Endothelial cell of umbilical vein (primary cell): ENCODE measurements around the gene NTSR1. TPM values are rescaled to one million over a fixed set of nuclear protein-coding genes. Genes with fewer than 3 reads are reported as not detected.

ENCODE experiments used
- BruUV-seq: library from RNA; stranded (reverse); fragments of 400-500 nt; replicated peaks from 2 replicates; lab custom pipeline; 2021; lab: Mats Ljungman, UMichigan
- CTCF ChIA-PET: fragments of 300-600, 350-600 bp; sonication (Branson Sonifier 250); formaldehyde crosslinking; loops from one replicate; lab custom pipeline; 2021; ENCODE audit warnings: antibody characterized with exemption, inconsistent platforms; lab: Charles Lee
- POLR2A ChIA-PET: fragments of 300-600, 350-600 bp; sonication (Branson Sonifier 250); formaldehyde crosslinking; loops from one replicate; lab custom pipeline; 2021; ENCODE audit warnings: antibody characterized with exemption, inconsistent platforms; lab: Charles Lee
- DNase-seq: peaks from one replicate; pipeline ENCODE4 v3.0.0-alpha.2; 2011; ENCODE audit warnings: low read depth, low spot score
- FAIRE-seq: peaks from 2 replicates; lab custom pipeline; 2011; peaks lifted over from hg19 to GRCh38; lab: Jason Lieb, UNC
- H2AFZ ChIP-seq: 2 replicates; pipeline ENCODE4 v1.6.0; 2012; ENCODE audit warnings: low read depth, low read length, control low read depth, inconsistent platforms
- H3K27ac ChIP-seq: 2 replicates; pipeline ENCODE4 v1.5.1; 2011; ENCODE audit warnings: low read depth, mild to moderate bottlenecking, control low read depth, low read length, moderate library complexity; ENCODE audit not compliant: insufficient read depth
- H3K27me3 ChIP-seq, 2 experiments: 2 replicates each; pipeline versions ENCODE4 v1.6.0 to v1.6.1; 2011; ENCODE audit warnings: low read length in 2 of 2, mixed read lengths in 1 of 2; ENCODE audit not compliant: control insufficient read depth in 2 of 2, insufficient read depth in 2 of 2
- H3K36me3 ChIP-seq, 2 experiments: 2 replicates in 1 of 2; 3 replicates in 1 of 2; pipeline ENCODE4 v1.5.1; 2011; ENCODE audit warnings: low read length in 2 of 2, mild to moderate bottlenecking in 1 of 2, moderate library complexity in 1 of 2; ENCODE audit not compliant: control insufficient read depth in 2 of 2, insufficient read depth in 2 of 2; ENCODE audit errors: extremely low read depth in 1 of 2
- H3K4me1 ChIP-seq: 3 replicates; pipeline ENCODE4 v1.5.1; 2011; ENCODE audit warnings: mild to moderate bottlenecking, low read length; ENCODE audit not compliant: control insufficient read depth, insufficient read depth; ENCODE audit errors: extremely low read depth
- H3K4me2 ChIP-seq: 2 replicates; pipeline ENCODE4 v1.6.1; 2011; ENCODE audit warnings: low read length, control low read depth, mixed read lengths; ENCODE audit not compliant: insufficient read depth
- H3K4me3 ChIP-seq, 3 experiments: fragments of 200-600 bp in 1 of 3; sonication (generic), shearing (Covaris generic) in 1 of 3; replicated peaks in 1 of 3; 2 replicates each; pipeline ENCODE4 v1.5.1; 2011 to 2016; ENCODE audit warnings: control low read depth in 3 of 3, low read length in 3 of 3, mild to moderate bottlenecking in 2 of 3, inconsistent platforms in 1 of 3, low read depth in 1 of 3, moderate library complexity in 1 of 3; ENCODE audit not compliant: insufficient read depth in 1 of 3
- H3K79me2 ChIP-seq: 2 replicates; pipeline ENCODE4 v1.6.0; 2012; ENCODE audit warnings: low read length, inconsistent platforms; ENCODE audit not compliant: control insufficient read depth, insufficient read depth
- H3K9ac ChIP-seq: replicated peaks from 2 replicates; pipeline ENCODE3; 2011; ENCODE audit warnings: low read length, control low read depth; ENCODE audit not compliant: insufficient read depth; ENCODE audit errors: extremely low read depth
- H3K9me1 ChIP-seq: replicated peaks from 3 replicates; pipeline ENCODE4 v1.6.0; 2011; ENCODE audit warnings: mild to moderate bottlenecking, low read length; ENCODE audit not compliant: control insufficient read depth, insufficient read depth; ENCODE audit errors: extremely low read depth
- H3K9me3 ChIP-seq: replicated peaks from 2 replicates; pipeline ENCODE4 v1.5.1; 2012; ENCODE audit warnings: low read length, inconsistent platforms; ENCODE audit not compliant: control insufficient read depth, insufficient read depth
- H4K20me1 ChIP-seq: replicated peaks from 2 replicates; pipeline ENCODE3; 2011; ENCODE audit warnings: mild to moderate bottlenecking, low read length; ENCODE audit not compliant: control insufficient read depth, insufficient read depth; ENCODE audit errors: extremely low read depth
- EZH2 ChIP-seq: IDR thresholded peaks from 2 replicates; pipeline ENCODE4 v1.6.1; 2012; ENCODE audit warnings: borderline replicate concordance, low read depth, mild to moderate bottlenecking, moderate library complexity, low read length, inconsistent platforms; ENCODE audit not compliant: severe bottlenecking
- FOS ChIP-seq: IDR thresholded peaks from 2 replicates; pipeline ENCODE4 v1.6.1; 2011; ENCODE audit warnings: mild to moderate bottlenecking, low read length, moderate library complexity, borderline replicate concordance; ENCODE audit not compliant: insufficient read depth
- GATA2 ChIP-seq: IDR thresholded peaks from 2 replicates; pipeline ENCODE4 v1.7.0; 2011; ENCODE audit warnings: low read depth, mild to moderate bottlenecking, moderate library complexity, mixed read lengths, low read length; ENCODE audit not compliant: insufficient read length, insufficient read depth
- JUN ChIP-seq: IDR thresholded peaks from 2 replicates; pipeline ENCODE4 v1.6.1; 2011; ENCODE audit warnings: borderline replicate concordance, low read depth; ENCODE audit not compliant: insufficient read length, insufficient read depth
- MYC ChIP-seq: IDR thresholded peaks from one replicate; pipeline ENCODE4 v1.6.1; 2011; ENCODE audit warnings: mild to moderate bottlenecking, low read depth, low read length
- POLR2A ChIP-seq: IDR thresholded peaks from 2 replicates; pipeline ENCODE4 v1.6.1; 2012; ENCODE audit warnings: low read depth, mild to moderate bottlenecking, control low read depth, low read length
- POLR2AphosphoS5 ChIP-seq: IDR thresholded peaks from 2 replicates; pipeline ENCODE4 v1.6.1; 2012; ENCODE audit warnings: low read depth, mild to moderate bottlenecking, control low read depth, low read length, moderate library complexity; ENCODE audit not compliant: insufficient read depth
- dilution Hi-C: fragments of 300-500 bp; cut with MboI; formaldehyde crosslinking; loops from one replicate; pipeline ENCODE4 v1.15.0; 2019; ENCODE audit warnings: low sequenced_read_pairs; ENCODE audit not compliant: extremely low pct_ligation_motif_present
- intact Hi-C: fragments of 100-400 bp; cut with micrococcal nuclease; formaldehyde crosslinking; loops from one replicate; pipeline ENCODE4 v1.10.0; 2022
- polyA plus RNA-seq, 4 experiments: library from polyadenylated mRNA; depleted of rRNA in 3 of 4; stranded (reverse) in 3 of 4; unstranded in 1 of 4; fragments of >200 nt; gene quantifications; 2 replicates each; pipeline versions ENCODE4 v1.2.1 to v1.2.3, GENCODE V29; 2011 to 2012; ENCODE audit warnings: missing spikeins in 1 of 4
- total RNA-seq: library from RNA; stranded (reverse); gene quantifications from 2 replicates; pipeline ENCODE4 v1.2.3, GENCODE V29; 2021
- TF ChIP-seq, protein P1 (sequence below): IDR thresholded peaks from 2 replicates; pipeline ENCODE4 v1.6.1; 2011; ENCODE audit not compliant: insufficient read depth, insufficient read length
- TF ChIP-seq, protein P2 (sequence below), 2 donors: IDR thresholded peaks; 1 replicate in 1 of 2; 2 replicates in 1 of 2; pipeline ENCODE4 v1.5.1; 2011; ENCODE audit warnings: low read length in 2 of 2, mild to moderate bottlenecking in 2 of 2, moderate library complexity in 2 of 2, control low read depth in 1 of 2, inconsistent platforms in 1 of 2, low read depth in 1 of 2; ENCODE audit not compliant: insufficient read depth in 1 of 2; ENCODE audit errors: extremely low read depth in 1 of 2

NTSR1 gene
- total and polyA plus RNA-seq, 2 donors (not counting 3 experiments of a cell fraction or from before 2014, with no cell fraction given), result 0.14 to 2.1 TPM

DNA sequence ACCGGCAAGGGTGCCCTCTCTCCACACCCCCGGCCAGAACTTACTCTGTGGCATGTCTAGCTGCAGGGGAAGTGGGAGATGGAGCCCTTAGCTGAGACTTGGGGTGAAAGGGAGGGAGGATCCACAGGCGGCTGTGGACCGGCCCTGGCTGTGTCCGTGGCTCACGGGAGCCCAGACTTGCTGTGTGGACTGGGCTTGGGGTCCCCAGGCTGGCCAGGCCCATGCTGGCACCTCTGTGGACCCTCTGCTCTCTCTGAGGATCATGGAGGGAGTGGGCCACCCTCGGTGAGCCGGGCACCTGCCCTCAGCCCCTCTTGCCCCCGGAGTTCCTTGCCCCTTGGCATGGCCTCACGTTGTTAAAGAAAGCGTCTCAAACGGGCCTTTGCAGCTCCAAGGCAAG is 8.9 kb upstream of the NTSR1 start:
- H3K27me3 ChIP-seq, result no peaks in the 10 kb centered on the region
- no peak for DNase-seq
- H3K4me1 ChIP-seq, result peaks cover 20% of the 10 kb centered on the region
- no peaks in the 10 kb centered on the region for H3K79me2 ChIP-seq
- H3K9me3 ChIP-seq, result no peaks in the 10 kb centered on the region
- intact Hi-C loops, result no loop called here
- no peak for FAIRE-seq
- no peaks in the 10 kb centered on the region for H3K36me3 ChIP-seq
- BruUV-seq, result no TSS peak
- no peak for TF ChIP-seq JUN
- TF ChIP-seq, protein P1, sequence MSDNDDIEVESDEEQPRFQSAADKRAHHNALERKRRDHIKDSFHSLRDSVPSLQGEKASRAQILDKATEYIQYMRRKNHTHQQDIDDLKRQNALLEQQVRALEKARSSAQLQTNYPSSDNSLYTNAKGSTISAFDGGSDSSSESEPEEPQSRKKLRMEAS, result no peak
- no peak for TF ChIP-seq POLR2A
- no peak for TF ChIP-seq POLR2AphosphoS5
- no peak for TF ChIP-seq FOS
- TF ChIP-seq GATA2, result no peak
- TF ChIP-seq MYC, result no peak
- TF ChIP-seq, protein P2, sequence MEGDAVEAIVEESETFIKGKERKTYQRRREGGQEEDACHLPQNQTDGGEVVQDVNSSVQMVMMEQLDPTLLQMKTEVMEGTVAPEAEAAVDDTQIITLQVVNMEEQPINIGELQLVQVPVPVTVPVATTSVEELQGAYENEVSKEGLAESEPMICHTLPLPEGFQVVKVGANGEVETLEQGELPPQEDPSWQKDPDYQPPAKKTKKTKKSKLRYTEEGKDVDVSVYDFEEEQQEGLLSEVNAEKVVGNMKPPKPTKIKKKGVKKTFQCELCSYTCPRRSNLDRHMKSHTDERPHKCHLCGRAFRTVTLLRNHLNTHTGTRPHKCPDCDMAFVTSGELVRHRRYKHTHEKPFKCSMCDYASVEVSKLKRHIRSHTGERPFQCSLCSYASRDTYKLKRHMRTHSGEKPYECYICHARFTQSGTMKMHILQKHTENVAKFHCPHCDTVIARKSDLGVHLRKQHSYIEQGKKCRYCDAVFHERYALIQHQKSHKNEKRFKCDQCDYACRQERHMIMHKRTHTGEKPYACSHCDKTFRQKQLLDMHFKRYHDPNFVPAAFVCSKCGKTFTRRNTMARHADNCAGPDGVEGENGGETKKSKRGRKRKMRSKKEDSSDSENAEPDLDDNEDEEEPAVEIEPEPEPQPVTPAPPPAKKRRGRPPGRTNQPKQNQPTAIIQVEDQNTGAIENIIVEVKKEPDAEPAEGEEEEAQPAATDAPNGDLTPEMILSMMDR (IDR thresholded peaks at IDR 0.05; ENCODE audit: extremely low read depth in 1 of 2, insufficient read depth in 1 of 2, low read depth in 1 of 2, low read length in 2 of 2), result no peak
- no peak for TF ChIP-seq EZH2
- H3K27ac ChIP-seq, result no peak overlapping the region
- no peaks in the 10 kb centered on the region for H4K20me1 ChIP-seq
- H3K4me3 ChIP-seq, result no peak overlapping the region
- H3K4me2 ChIP-seq, result no peak overlapping the region
- dilution Hi-C loops, result no loop called here
- H3K9ac ChIP-seq, result no peak overlapping the region
- H3K9me1 ChIP-seq, result no peaks in the 10 kb centered on the region
- no peak overlapping the region for H2AFZ ChIP-seq
- ChIA-PET POLR2A (no interaction called here), CTCF (interaction anchor here (1.7 kb wide), 1 partner anchor 9 kb away, joined by 7 read pairs; the partner anchor contains the start of gene NTSR1)
